Calu3 (cell line): ENCODE data around the gene SLFN14. TPM values are rescaled to one million over a fixed set of nuclear protein-coding genes. Genes with fewer than 3 reads are reported as not detected.
A peak's percentile ranks its signal among the peaks of the same experiment; 100 is the strongest.
"Not testable (repeated sequence)": the region's sequence is repeated elsewhere in the genome, so short reads cannot be mapped to it uniquely, and the experiment has no call there.

Source experiments
- BruUV-seq: library from RNA; stranded (reverse); fragments of 400-500 nt; replicated peaks from 2 replicates; lab custom pipeline; 2021; lab: Mats Ljungman, UMichigan
- CTCF ChIA-PET: fragments of 300-600 bp; sonication (Branson Sonifier 250); formaldehyde crosslinking; loops from one replicate; lab custom pipeline; 2022; ENCODE audit warnings: antibody characterized with exemption; lab: Charles Lee
- DNase-seq: peaks from one replicate; pipeline ENCODE4 v3.0.0; 2022
- H3K27ac Mint-ChIP-seq: one replicate; pipeline ENCODE4 v1.8.0; 2022; ENCODE audit warnings: mixed read lengths; ENCODE audit not compliant: unreplicated experiment
- H3K27me3 Mint-ChIP-seq: one replicate; pipeline ENCODE4 v1.8.0; 2022; ENCODE audit warnings: mixed read lengths; ENCODE audit not compliant: unreplicated experiment
- H3K36me3 Mint-ChIP-seq: one replicate; pipeline ENCODE4 v1.8.0; 2022; ENCODE audit warnings: mild to moderate bottlenecking, moderate library complexity, mixed read lengths; ENCODE audit not compliant: insufficient read depth, unreplicated experiment
- H3K4me1 Mint-ChIP-seq: one replicate; pipeline ENCODE4 v1.8.0; 2022; ENCODE audit warnings: mild to moderate bottlenecking, low read depth, mixed read lengths; ENCODE audit not compliant: unreplicated experiment
- H3K4me3 Mint-ChIP-seq: one replicate; pipeline ENCODE4 v1.8.0; 2022; ENCODE audit warnings: mild to moderate bottlenecking, low read depth, moderate library complexity, mixed read lengths; ENCODE audit not compliant: unreplicated experiment
- H3K9me3 Mint-ChIP-seq: one replicate; pipeline ENCODE4 v1.8.0; 2022; ENCODE audit warnings: low read depth, mixed read lengths; ENCODE audit not compliant: unreplicated experiment
- CTCF ChIP-seq: fragments of 200-600 bp; IDR thresholded peaks from one replicate; pipeline ENCODE4 v1.8.0; 2022; ENCODE audit warnings: antibody characterized with exemption; ENCODE audit not compliant: unreplicated experiment
- intact Hi-C: fragments of 100-400 bp; cut with micrococcal nuclease; formaldehyde crosslinking; loops from one replicate; pipeline ENCODE4 v1.10.0; 2022; ENCODE audit not compliant: unreplicated experiment
- total RNA-seq: library from RNA; stranded (reverse); gene quantifications from 2 replicates; pipeline ENCODE4 v1.2.3, GENCODE V29; 2022

SLFN14 gene
- total RNA-seq, 1 experiment from 2014 or later: not detected

- Mint-ChIP-seq H3K27me3 (no peaks in the 10 kb centered on the region), H3K4me3 (peak overlapping the region; percentile 77), H3K36me3 (peaks cover 30% of the 10 kb centered on the region), H3K27ac (peak overlapping the region; percentile 39), H3K9me3 (no peaks in the 10 kb centered on the region), H3K4me1 (peaks cover 19% of the 10 kb centered on the region)
- intact Hi-C loops: no loop called here
- BruUV-seq: no TSS peak
- CTCF ChIA-PET: interaction anchor here (0.6 to 1.8 kb wide), 2 partner anchors 9 to 30 kb away, joined by 3 to 5 read pairs; partner anchors contain the start of gene PEX12
- no peak for TF ChIP-seq CTCF
- no peak for DNase-seq
These were observed 8.8 kb upstream of the SLFN14 start for GRCh38 chr17:35569405-35569804.

- intact Hi-C loops: no loop called here
- peaks cover 30% of the 10 kb centered on the region for H3K36me3 Mint-ChIP-seq
- peak overlapping the region; percentile 70 for H3K27ac Mint-ChIP-seq
- no peaks in the 10 kb centered on the region for H3K9me3 Mint-ChIP-seq
- TF ChIP-seq CTCF: no peak
- peak overlapping the region; percentile 77 for H3K4me3 Mint-ChIP-seq
- no peaks in the 10 kb centered on the region for H3K27me3 Mint-ChIP-seq
- CTCF ChIA-PET: interaction anchor here (1.8 kb wide), 1 partner anchor 10 kb away, joined by 5 read pairs; the partner anchor contains the start of gene PEX12
- BruUV-seq: no TSS peak
- H3K4me1 Mint-ChIP-seq: peaks cover 19% of the 10 kb centered on the region
- peak; percentile 36 for DNase-seq
These were observed 7.9 kb upstream of the SLFN14 start for GRCh38 chr17:35568561-35568960.

GRCh38 chr17:35566968-35567367 is 6.3 kb upstream of the SLFN14 start:
- H3K36me3 Mint-ChIP-seq: peaks cover 30% of the 10 kb centered on the region
- DNase-seq: no peak
- no TSS peak for BruUV-seq
- H3K27ac Mint-ChIP-seq: no peak overlapping the region
- intact Hi-C loops: no loop called here
- TF ChIP-seq CTCF: no peak
- no peaks in the 10 kb centered on the region for H3K9me3 Mint-ChIP-seq
- no peaks in the 10 kb centered on the region for H3K27me3 Mint-ChIP-seq
- CTCF ChIA-PET: interaction anchor here (0.8 kb wide), 1 partner anchor 220 kb away, joined by 3 read pairs; no protein-coding TSS in a partner anchor
- peak overlapping the region; percentile 77 for H3K4me3 Mint-ChIP-seq
- H3K4me1 Mint-ChIP-seq: peaks cover 19% of the 10 kb centered on the region

GRCh38 chr17:35563181-35563580 is 2.6 kb upstream of the SLFN14 start:
- BruUV-seq, H3K9me3 Mint-ChIP-seq, CTCF ChIA-PET, DNase-seq, H3K4me3 Mint-ChIP-seq, intact Hi-C loops, H3K27ac Mint-ChIP-seq, H3K4me1 Mint-ChIP-seq: not testable (repeated sequence)
- Mint-ChIP-seq H3K36me3 (peaks cover 14% of the 10 kb centered on the region), H3K27me3 (peaks cover 23% of the 10 kb centered on the region)

- DNase-seq: no peak
These were observed 966 bp downstream of the SLFN14 start for GRCh38 chr17:35559495-35560210.

More at GRCh38 chr17:35559495-35560210, 966 bp downstream of the SLFN14 start:
- Mint-ChIP-seq H3K27ac (no peak overlapping the region), H3K4me1 (no peaks in the 10 kb centered on the region), H3K9me3 (no peaks in the 10 kb centered on the region), H3K4me3 (no peak overlapping the region), H3K27me3 (peaks cover 37% of the 10 kb centered on the region), H3K36me3 (no peaks in the 10 kb centered on the region)
- CTCF ChIA-PET: no interaction called here
- TF ChIP-seq CTCF: no peak
- intact Hi-C loops: no loop called here
- BruUV-seq: no TSS peak
